Measurements from ENCODE around the gene RIPOR3.

GRCh38 chr20:50673146-50673465 is 18.2 kb downstream of the RIPOR3 start:
- TF ChIP-seq FOXA1 (IDR thresholded peaks at IDR 0.05) (no peak), TARDBP (IDR thresholded peaks at IDR 0.05) (no peak), FOXK2 (IDR thresholded peaks at IDR 0.05) (no peak), SUZ12 (IDR thresholded peaks at IDR 0.05) (no peak), SP1 (IDR thresholded peaks at IDR 0.05) (no peak), NFRKB (IDR thresholded peaks at IDR 0.05) (no peak), CTBP1 (IDR thresholded peaks at IDR 0.05; ENCODE audit: borderline replicate concordance) (no peak), FOXM1 (IDR thresholded peaks at IDR 0.05; ENCODE audit: borderline replicate concordance) (no peak), ELF4 (IDR thresholded peaks at IDR 0.05) (no peak), BHLHE40 (IDR thresholded peaks at IDR 0.05; ENCODE audit: borderline replicate concordance) (no peak), PKNOX1 (IDR thresholded peaks at IDR 0.05) (no peak), L3MBTL2 (conservative IDR thresholded peaks at IDR 0.05) (no peak), LEF1 (IDR thresholded peaks at IDR 0.05; ENCODE audit: borderline replicate concordance) (no peak)

Measured in HEK293T (cell line).